Measurements from ENCODE around the gene LARP1. TPM values are rescaled to one million over a fixed set of nuclear protein-coding genes. Genes with fewer than 3 reads are reported as not detected.

LARP1 gene
- total and polyA plus RNA-seq, 9 of the 15 experiments (the other 6 are each of a cell fraction or from before 2014, with no cell fraction given) = 22.6 to 300 (median 92.0) TPM

DNA sequence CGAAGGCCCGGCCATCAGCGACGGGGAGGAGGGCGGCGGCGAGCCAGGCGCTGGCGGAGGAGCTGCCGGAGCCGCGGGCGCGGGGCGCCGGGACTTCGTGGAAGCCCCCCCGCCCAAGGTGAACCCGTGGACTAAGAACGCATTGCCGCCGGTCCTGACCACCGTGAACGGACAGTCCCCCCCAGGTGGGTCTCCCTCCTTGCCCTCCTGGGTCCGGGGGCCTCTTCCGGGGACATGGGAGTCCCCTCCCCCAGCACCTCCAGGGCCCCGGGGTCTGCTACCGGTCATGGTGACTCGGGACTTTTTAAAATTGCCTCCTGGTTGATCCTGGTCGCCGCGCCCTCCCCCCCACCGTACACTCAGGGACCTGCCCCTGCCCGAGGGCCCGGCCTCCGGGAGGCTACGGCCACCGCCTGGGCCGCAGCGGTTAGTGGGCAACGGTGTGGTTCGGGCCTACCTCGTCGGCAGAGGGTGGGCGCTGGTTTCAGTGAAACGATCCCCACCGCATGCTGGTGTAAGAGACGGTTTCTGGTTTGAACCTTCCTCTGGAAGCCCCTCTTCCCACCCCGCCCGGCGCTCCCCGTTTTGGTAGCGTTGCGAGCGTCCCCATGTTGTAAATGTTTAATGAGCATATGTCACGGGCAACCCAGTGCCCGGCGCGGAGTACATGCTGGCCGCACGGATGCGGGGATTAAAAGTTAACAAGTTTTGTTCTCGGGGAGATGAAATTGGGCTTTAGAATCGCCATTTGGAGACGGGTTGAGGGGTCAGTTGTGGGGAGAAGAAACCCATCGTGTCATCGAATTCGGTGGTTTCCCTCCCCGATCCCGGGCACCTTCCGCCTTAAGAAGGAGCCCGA lies 1.1 kb downstream of the LARP1 start (continued):
- TF ChIP-seq, protein P1, sequence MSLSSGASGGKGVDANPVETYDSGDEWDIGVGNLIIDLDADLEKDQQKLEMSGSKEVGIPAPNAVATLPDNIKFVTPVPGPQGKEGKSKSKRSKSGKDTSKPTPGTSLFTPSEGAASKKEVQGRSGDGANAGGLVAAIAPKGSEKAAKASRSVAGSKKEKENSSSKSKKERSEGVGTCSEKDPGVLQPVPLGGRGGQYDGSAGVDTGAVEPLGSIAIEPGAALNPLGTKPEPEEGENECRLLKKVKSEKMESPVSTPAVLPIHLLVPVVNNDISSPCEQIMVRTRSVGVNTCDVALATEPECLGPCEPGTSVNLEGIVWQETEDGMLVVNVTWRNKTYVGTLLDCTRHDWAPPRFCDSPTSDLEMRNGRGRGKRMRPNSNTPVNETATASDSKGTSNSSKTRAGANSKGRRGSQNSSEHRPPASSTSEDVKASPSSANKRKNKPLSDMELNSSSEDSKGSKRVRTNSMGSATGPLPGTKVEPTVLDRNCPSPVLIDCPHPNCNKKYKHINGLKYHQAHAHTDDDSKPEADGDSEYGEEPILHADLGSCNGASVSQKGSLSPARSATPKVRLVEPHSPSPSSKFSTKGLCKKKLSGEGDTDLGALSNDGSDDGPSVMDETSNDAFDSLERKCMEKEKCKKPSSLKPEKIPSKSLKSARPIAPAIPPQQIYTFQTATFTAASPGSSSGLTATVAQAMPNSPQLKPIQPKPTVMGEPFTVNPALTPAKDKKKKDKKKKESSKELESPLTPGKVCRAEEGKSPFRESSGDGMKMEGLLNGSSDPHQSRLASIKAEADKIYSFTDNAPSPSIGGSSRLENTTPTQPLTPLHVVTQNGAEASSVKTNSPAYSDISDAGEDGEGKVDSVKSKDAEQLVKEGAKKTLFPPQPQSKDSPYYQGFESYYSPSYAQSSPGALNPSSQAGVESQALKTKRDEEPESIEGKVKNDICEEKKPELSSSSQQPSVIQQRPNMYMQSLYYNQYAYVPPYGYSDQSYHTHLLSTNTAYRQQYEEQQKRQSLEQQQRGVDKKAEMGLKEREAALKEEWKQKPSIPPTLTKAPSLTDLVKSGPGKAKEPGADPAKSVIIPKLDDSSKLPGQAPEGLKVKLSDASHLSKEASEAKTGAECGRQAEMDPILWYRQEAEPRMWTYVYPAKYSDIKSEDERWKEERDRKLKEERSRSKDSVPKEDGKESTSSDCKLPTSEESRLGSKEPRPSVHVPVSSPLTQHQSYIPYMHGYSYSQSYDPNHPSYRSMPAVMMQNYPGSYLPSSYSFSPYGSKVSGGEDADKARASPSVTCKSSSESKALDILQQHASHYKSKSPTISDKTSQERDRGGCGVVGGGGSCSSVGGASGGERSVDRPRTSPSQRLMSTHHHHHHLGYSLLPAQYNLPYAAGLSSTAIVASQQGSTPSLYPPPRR (CRISPR knock-in tag; IDR thresholded peaks at IDR 0.05; ENCODE audit: borderline replicate concordance) = no peak
- TF ChIP-seq, protein P2, sequence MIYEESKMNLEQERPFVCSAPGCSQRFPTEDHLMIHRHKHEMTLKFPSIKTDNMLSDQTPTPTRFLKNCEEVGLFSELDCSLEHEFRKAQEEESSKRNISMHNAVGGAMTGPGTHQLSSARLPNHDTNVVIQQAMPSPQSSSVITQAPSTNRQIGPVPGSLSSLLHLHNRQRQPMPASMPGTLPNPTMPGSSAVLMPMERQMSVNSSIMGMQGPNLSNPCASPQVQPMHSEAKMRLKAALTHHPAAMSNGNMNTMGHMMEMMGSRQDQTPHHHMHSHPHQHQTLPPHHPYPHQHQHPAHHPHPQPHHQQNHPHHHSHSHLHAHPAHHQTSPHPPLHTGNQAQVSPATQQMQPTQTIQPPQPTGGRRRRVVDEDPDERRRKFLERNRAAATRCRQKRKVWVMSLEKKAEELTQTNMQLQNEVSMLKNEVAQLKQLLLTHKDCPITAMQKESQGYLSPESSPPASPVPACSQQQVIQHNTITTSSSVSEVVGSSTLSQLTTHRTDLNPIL (CRISPR knock-in tag; IDR thresholded peaks at IDR 0.05) = no peak
- TF ChIP-seq ZNF316 (IDR thresholded peaks at IDR 0.05) (peak; percentile 77), ASH1L (IDR thresholded peaks at IDR 0.05; ENCODE audit: borderline replicate concordance, low read depth, partially characterized antibody) (no peak), HDGF (IDR thresholded peaks at IDR 0.05) (no peak), IFI16 (CRISPR knock-in tag; IDR thresholded peaks at IDR 0.05) (no peak), BRD9 (IDR thresholded peaks at IDR 0.05; ENCODE audit: low read depth, partially characterized antibody) (no peak), SMARCB1 (IDR thresholded peaks at IDR 0.05; ENCODE audit: insufficient read length, low read depth) (no peak), SUPT5H (IDR thresholded peaks at IDR 0.05) (peak; percentile 36; the same call in 1 of the 2 replicates), ZNF431 (CRISPR knock-in tag; IDR thresholded peaks at IDR 0.05) (no peak)
- TF ChIP-seq, protein P3, sequence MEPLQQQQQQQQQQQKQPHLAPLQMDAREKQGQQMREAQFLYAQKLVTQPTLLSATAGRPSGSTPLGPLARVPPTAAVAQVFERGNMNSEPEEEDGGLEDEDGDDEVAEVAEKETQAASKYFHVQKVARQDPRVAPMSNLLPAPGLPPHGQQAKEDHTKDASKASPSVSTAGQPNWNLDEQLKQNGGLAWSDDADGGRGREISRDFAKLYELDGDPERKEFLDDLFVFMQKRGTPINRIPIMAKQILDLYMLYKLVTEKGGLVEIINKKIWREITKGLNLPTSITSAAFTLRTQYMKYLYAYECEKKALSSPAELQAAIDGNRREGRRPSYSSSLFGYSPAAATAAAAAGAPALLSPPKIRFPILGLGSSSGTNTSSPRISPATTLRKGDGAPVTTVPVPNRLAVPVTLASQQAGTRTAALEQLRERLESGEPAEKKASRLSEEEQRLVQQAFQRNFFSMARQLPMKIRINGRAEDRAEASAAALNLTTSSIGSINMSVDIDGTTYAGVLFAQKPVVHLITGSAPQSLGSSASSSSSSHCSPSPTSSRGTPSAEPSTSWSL (CRISPR knock-in tag; IDR thresholded peaks at IDR 0.05; ENCODE audit: borderline replicate concordance) = no peak
- TF ChIP-seq, protein P4, sequence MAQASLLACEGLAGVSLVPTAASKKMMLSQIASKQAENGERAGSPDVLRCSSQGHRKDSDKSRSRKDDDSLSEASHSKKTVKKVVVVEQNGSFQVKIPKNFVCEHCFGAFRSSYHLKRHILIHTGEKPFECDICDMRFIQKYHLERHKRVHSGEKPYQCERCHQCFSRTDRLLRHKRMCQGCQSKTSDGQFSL (CRISPR knock-in tag; IDR thresholded peaks at IDR 0.05) = peak; percentile 25; the same call in 1 of the 2 replicates
- TF ChIP-seq, protein P4 (tag; IDR thresholded peaks at IDR 0.05) = no peak
- TF ChIP-seq, protein P5, sequence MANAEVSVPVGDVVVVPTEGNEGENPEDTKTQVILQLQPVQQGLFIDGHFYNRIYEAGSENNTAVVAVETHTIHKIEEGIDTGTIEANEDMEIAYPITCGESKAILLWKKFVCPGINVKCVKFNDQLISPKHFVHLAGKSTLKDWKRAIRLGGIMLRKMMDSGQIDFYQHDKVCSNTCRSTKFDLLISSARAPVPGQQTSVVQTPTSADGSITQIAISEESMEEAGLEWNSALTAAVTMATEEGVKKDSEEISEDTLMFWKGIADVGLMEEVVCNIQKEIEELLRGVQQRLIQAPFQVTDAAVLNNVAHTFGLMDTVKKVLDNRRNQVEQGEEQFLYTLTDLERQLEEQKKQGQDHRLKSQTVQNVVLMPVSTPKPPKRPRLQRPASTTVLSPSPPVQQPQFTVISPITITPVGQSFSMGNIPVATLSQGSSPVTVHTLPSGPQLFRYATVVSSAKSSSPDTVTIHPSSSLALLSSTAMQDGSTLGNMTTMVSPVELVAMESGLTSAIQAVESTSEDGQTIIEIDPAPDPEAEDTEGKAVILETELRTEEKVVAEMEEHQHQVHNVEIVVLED (CRISPR knock-in tag; IDR thresholded peaks at IDR 0.05) = no peak
